OCI-LY3 (cell line): ENCODE results near the gene COX5A.

Experiments used
- EZH2phosphoT487 ChIP-seq: fragments of 200-600 bp; shearing (Covaris generic); IDR thresholded peaks from 2 replicates; pipeline ENCODE4 v1.6.1; 2018; ENCODE audit warnings: antibody characterized with exemption, mixed run types, low read depth
- TF ChIP-seq, protein P1 (sequence below): fragments of 200-600, 300-600 bp; sonication (generic); IDR thresholded peaks from 2 replicates; pipeline ENCODE4 v1.5.1; 2014; ENCODE audit warnings: antibody characterized with exemption, low read length, low read depth

DNA sequence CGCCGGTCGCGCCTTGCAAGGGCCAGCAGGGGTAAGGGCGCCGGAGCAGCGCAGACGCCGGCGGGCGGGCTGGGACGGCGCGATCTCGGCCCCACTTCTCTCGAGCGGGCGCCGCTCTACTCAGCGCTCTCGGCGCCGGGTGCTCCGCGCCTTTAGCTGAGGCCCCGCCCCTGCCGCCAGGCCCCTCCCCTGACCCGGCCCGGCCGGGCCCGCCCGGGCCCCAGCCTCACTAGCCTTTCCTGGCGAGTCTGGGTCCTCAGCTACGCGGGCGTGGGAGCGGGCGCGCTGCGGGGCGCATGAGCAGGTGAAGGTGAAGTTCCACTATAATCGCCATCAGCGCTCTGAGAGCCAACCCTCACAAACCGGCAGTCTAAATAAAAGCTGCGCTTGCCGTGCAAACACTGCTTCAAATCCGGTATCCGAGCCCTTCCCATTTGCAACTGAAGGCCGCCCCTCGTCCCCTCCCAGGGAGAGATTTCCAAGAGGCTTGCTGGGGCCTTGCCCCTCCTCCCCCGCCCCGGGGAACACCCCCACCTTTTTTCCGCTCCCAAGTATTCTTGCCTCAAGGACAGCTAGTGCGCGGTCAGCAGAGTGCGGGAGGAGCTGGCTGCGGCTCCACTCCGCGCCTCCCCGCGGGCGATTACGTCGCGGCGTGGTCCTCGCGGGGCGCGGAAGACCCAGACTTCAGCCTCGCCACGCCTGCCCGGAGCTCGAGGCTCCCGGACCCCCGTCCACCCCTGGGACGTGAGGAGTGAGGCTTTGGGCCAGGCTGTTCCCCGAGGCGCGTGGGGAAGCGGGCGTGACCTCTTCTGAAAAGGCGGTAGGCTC, 19.0 kb upstream of the COX5A start, which contains the start of gene RPP25:
- TF ChIP-seq, protein P1, sequence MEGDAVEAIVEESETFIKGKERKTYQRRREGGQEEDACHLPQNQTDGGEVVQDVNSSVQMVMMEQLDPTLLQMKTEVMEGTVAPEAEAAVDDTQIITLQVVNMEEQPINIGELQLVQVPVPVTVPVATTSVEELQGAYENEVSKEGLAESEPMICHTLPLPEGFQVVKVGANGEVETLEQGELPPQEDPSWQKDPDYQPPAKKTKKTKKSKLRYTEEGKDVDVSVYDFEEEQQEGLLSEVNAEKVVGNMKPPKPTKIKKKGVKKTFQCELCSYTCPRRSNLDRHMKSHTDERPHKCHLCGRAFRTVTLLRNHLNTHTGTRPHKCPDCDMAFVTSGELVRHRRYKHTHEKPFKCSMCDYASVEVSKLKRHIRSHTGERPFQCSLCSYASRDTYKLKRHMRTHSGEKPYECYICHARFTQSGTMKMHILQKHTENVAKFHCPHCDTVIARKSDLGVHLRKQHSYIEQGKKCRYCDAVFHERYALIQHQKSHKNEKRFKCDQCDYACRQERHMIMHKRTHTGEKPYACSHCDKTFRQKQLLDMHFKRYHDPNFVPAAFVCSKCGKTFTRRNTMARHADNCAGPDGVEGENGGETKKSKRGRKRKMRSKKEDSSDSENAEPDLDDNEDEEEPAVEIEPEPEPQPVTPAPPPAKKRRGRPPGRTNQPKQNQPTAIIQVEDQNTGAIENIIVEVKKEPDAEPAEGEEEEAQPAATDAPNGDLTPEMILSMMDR: no peak
- no peak for TF ChIP-seq EZH2phosphoT487
